Posterior vena cava (tissue), 2 donors: ENCODE measurements around the gene TTC24. TPM values are rescaled to one million over a fixed set of nuclear protein-coding genes. Genes with fewer than 3 reads are reported as not detected.
"Not testable (repeated sequence)": the region's sequence is repeated elsewhere in the genome, so short reads cannot be mapped to it uniquely, and the experiment has no call there.

Experiments used
- DNase-seq: peaks from one replicate; pipeline ENCODE4 v3.0.0-alpha.2; 2020; ENCODE audit warnings: low spot score
- intact Hi-C, 2 donors: fragments of 100-400 bp; cut with DNase I; formaldehyde crosslinking; loops; one replicate each; pipeline versions ENCODE4 v1.14.1 to v1.14.2; 2022 to 2023
- total RNA-seq, 2 donors: library from RNA; stranded (reverse); fragmentation: NEBNext Ultra II Directional; extraction: Animal tissue kit (Norgen Biotek cat#: 25700); gene quantifications; one replicate each; pipeline ENCODE4 v1.2.1, GENCODE V29; 2021
- donor health status: DM: yes; HTN: yes; CAD: no.
- donor health status: DM: yes; HTN: yes; CAD: no.

The TTC24 gene
- total RNA-seq, 2 donors from 2014 or later, result not detected

GRCh38 chr1:156624814-156625435 is 45.4 kb downstream of the TTC24 start:
- intact Hi-C loops, result no loop called here
- peak; percentile 81 for DNase-seq

- DNase-seq, result peak; percentile 84
- intact Hi-C loops, result loop anchor here in 1 of 2 donors (2.0 kb wide), 1 partner anchor 31 kb away; no protein-coding TSS in a partner anchor
These were observed 46.0 kb downstream of the TTC24 start for GRCh38 chr1:156625436-156626078.

GRCh38 chr1:156626079-156626438 is 46.5 kb downstream of the TTC24 start:
- DNase-seq, result no peak
- intact Hi-C loops, result loop anchor here in 1 of 2 donors (2.0 kb wide), 1 partner anchor 31 kb away; no protein-coding TSS in a partner anchor

GRCh38 chr1:156627313-156627880 is 47.9 kb downstream of the TTC24 start:
- intact Hi-C loops, result loop anchor here in 1 of 2 donors (2.0 kb wide), 1 partner anchor 29 kb away; no protein-coding TSS in a partner anchor
- peak; percentile 63 for DNase-seq

GRCh38 chr1:156629823-156630449 is 50.4 kb downstream of the TTC24 start:
- DNase-seq, result no peak
- intact Hi-C loops, result no loop called here

GRCh38 chr1:156631152-156631551 is 51.6 kb downstream of the TTC24 start:
- intact Hi-C loops, DNase-seq: not testable (repeated sequence)

- peak; percentile 9 for DNase-seq
- intact Hi-C loops, result no loop called here
These were observed 52.8 kb downstream of the TTC24 start for GRCh38 chr1:156632355-156632754.

Other genes starting within 250 kb of the TTC24 start
- 100 to 1,000 TPM; 124 to 133 TPM for gene CCT3, start 241.4 kb upstream of the TTC24 start, total RNA-seq
- not detected for gene TSACC, start 241.2 kb upstream of the TTC24 start, total RNA-seq
- gene RHBG, start 210.5 kb upstream of the TTC24 start, total RNA-seq, result not detected
- 100 to 1,000 TPM in 1 of 2 donors, 10 to 100 TPM in 1; 77.5 to 102 TPM for gene MEF2D, start 78.9 kb upstream of the TTC24 start, total RNA-seq
- under 1 TPM; 0.43 to 0.79 TPM for gene IQGAP3, start 7.2 kb upstream of the TTC24 start, total RNA-seq
- 10 to 100 TPM; 62.5 to 82.1 TPM for gene NAXE, start 12.1 kb downstream of the TTC24 start, total RNA-seq
- gene GPATCH4, start 21.8 kb downstream of the TTC24 start, total RNA-seq, result 10 to 100 TPM; 28.3 to 37.7 TPM
- 1 to 10 TPM; 4.4 to 8.7 TPM for gene HAPLN2, start 39.7 kb downstream of the TTC24 start, total RNA-seq
- gene BCAN, start 62.4 kb downstream of the TTC24 start, total RNA-seq, result under 1 TPM; 0.29 to 0.60 TPM
- gene NES, start 97.7 kb downstream of the TTC24 start, total RNA-seq, result 100 to 1,000 TPM in 1 of 2 donors, 10 to 100 TPM in 1; 100.0 to 142 TPM
- gene CRABP2, start 125.9 kb downstream of the TTC24 start, total RNA-seq, result 10 to 100 TPM in 1 of 2 donors, 1 to 10 TPM in 1; 9.2 to 20.9 TPM
- gene METTL25B, start 148.7 kb downstream of the TTC24 start, total RNA-seq, result 10 to 100 TPM; 19.6 to 21.6 TPM
- gene ISG20L2, start 149.0 kb downstream of the TTC24 start, total RNA-seq, result 10 to 100 TPM; 17.3 to 20.3 TPM
- 10 to 100 TPM; 60.5 to 63.7 TPM for gene MRPL24, start 161.4 kb downstream of the TTC24 start, total RNA-seq
- gene HDGF, start 172.0 kb downstream of the TTC24 start, total RNA-seq, result 100 to 1,000 TPM; 101 to 126 TPM
- 10 to 100 TPM; 44.3 to 48.6 TPM for gene PRCC, start 187.8 kb downstream of the TTC24 start, total RNA-seq
- 1 to 10 TPM; 3.2 to 3.4 TPM for gene SH2D2A, start 237.1 kb downstream of the TTC24 start, total RNA-seq